Spleen (tissue), 11 donors: ENCODE measurements around the gene EMILIN1. TPM values are rescaled to one million over a fixed set of nuclear protein-coding genes. Genes with fewer than 3 reads are reported as not detected.
A peak's percentile ranks its signal among the peaks of the same experiment; 100 is the strongest.

ENCODE experiments used
- DNase-seq: peaks from one replicate; pipeline ENCODE4 v3.0.0-alpha.2; 2020
- H3K27ac ChIP-seq, 8 donors: fragments of 200-600 bp; sonication (generic) in 7 of 8; 1 replicate in 4 of 8; 2 replicates in 4 of 8; pipeline versions ENCODE4 v1.5.0 to v1.8.0; 2016 to 2021; ENCODE audit warnings: inconsistent platforms in 4 of 8, mild to moderate bottlenecking in 4 of 8, moderate library complexity in 1 of 8
- H3K27me3 ChIP-seq, 7 donors: fragments of 200-600 bp; sonication (generic) in 6 of 7; replicated peaks in 1 of 7; 1 replicate in 4 of 7; 2 replicates in 3 of 7; pipeline versions ENCODE4 v1.5.0 to v1.8.0; 2016 to 2021; ENCODE audit warnings: inconsistent platforms in 3 of 7, mild to moderate bottlenecking in 1 of 7
- H3K36me3 ChIP-seq, 6 donors: fragments of 200-600 bp; sonication (generic) in 5 of 6; 1 replicate in 4 of 6; 2 replicates in 2 of 6; pipeline versions ENCODE4 v1.5.0 to v1.8.0; 2016 to 2021; ENCODE audit warnings: inconsistent platforms in 2 of 6
- H3K4me1 ChIP-seq, 6 donors: fragments of 200-600 bp; sonication (generic) in 5 of 6; 1 replicate in 3 of 6; 2 replicates in 3 of 6; pipeline versions ENCODE4 v1.5.0 to v1.8.0; 2016 to 2021; ENCODE audit warnings: inconsistent platforms in 3 of 6
- H3K4me3 ChIP-seq, 8 donors: fragments of 200-600 bp; sonication (generic) in 7 of 8; 1 replicate in 4 of 8; 2 replicates in 4 of 8; pipeline versions ENCODE4 v1.5.0 to v1.8.0; 2016 to 2021; ENCODE audit warnings: inconsistent platforms in 4 of 8, mild to moderate bottlenecking in 4 of 8, moderate library complexity in 2 of 8
- H3K9me3 ChIP-seq, 8 donors: fragments of 200-600 bp; sonication (generic) in 7 of 8; 1 replicate in 4 of 8; 2 replicates in 4 of 8; pipeline versions ENCODE4 v1.5.0 to v1.8.0; 2016 to 2021; ENCODE audit warnings: inconsistent platforms in 4 of 8
- POLR2A ChIP-seq, 3 donors: fragments of 450-650 bp; IDR thresholded peaks; one replicate each; pipeline ENCODE4 v1.5.1; 2017; ENCODE audit warnings: antibody characterized with exemption in 3 of 3, mild to moderate bottlenecking in 1 of 3
- POLR2AphosphoS5 ChIP-seq, 3 donors: sonication (generic); formaldehyde crosslinking; IDR thresholded peaks; one replicate each; pipeline ENCODE4 v1.5.1; 2017; ENCODE audit warnings: antibody characterized with exemption in 3 of 3
- WGBS, 5 donors: extraction: QIAGEN DNeasy Blood & Tissue Kit in 3 of 5; methylation state at CpG; one replicate each; pipeline versions ENCODE4 v1.1.5 to v1.1.7; 2013 to 2018; 5-methylcytosine and 5-hydroxymethylcytosine counted together
- intact Hi-C: fragments of 100-400 bp; cut with DNase I; formaldehyde crosslinking; loops from one replicate; pipeline ENCODE4 v1.15.0; 2023; ENCODE audit warnings: low total_unique reads
- polyA plus RNA-seq, 3 donors: library from polyadenylated mRNA; stranded (reverse); fragments of 200-250 nt; gene quantifications; one replicate each; pipeline ENCODE4 v1.2.1, GENCODE V29; 2013
- total RNA-seq, 7 donors: library from RNA; depleted of rRNA in 3 of 7; stranded (reverse); fragments of >200 nt in 3 of 7; fragmentation: NEBNext Ultra II Directional in 4 of 7; extraction: Animal tissue kit (Norgen Biotek cat#: 25700) in 4 of 7; gene quantifications; one replicate each; pipeline versions ENCODE4 v1.1.0 to v1.2.1, GENCODE V29; 2016 to 2021
- TF ChIP-seq, protein P1 (sequence below), 11 experiments: fragments of 200-600 bp in 7 of 11; fragments of 450-650 bp in 4 of 11; sonication (generic) in 4 of 11; IDR thresholded peaks in 8 of 11; conservative IDR thresholded peaks in 3 of 11; 1 replicate in 7 of 11; 2 replicates in 4 of 11; pipeline versions ENCODE4 v1.4.0 to v1.8.0; 2016 to 2021; ENCODE audit warnings: antibody characterized with exemption in 11 of 11, inconsistent platforms in 4 of 11, mild to moderate bottlenecking in 1 of 11
- donor health status: healthy with polysubstance abuse.
- donor health status: DM: no; HTN: no; CAD: no; lungs with moderate emphysema.
- donor health status: DM: no; HTN: no; CAD: no.
- donor health status: Bipolar disorder and iron deficiency.
- donor health status: healthy.
- donor health status: DM: no; HTN: no; CAD: no.
- donor health status: DM: yes; HTN: yes; CAD: no.

EMILIN1 gene
- total and polyA plus RNA-seq, 10 donors: 18.3 to 152 (median 105) TPM

DNA sequence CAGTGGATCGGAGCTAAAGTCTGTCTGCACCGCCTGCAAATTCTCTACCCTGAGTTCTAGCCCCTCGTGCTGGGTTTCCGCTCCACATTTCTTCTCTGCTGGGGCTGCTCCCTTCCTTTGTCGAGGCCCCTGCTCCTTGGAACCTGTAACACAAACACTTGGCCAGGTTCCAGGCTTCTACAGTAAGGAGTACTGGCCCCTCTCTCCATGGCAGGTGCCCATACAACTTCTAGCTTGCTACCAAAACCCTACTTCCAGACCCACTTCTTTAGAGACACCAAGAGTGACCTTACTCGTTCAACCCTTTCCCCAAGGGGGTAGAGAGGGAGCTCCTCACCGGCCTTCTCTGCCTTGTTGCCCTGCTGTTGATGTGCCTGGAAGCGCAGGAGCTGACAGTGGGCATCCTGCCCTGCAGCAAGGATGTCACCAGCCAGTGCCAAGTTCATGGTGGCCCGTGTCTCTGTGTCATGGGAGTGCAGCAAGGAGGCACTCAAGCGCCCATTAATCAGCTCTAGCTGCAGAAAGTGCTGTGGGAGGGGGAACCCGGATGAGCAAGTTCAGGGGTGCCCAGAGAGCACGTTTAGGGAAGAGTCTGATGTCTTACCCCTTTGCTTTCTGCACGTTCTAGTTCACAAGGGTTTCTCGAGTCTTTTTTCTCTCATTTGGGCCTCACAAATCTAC is 54.9 kb downstream of the EMILIN1 start:
- WGBS, 5 donors: 48 to 53% (median 51%) methylated on average over 13 to 14 of the region's 14 CpGs
- DNase-seq: no peak
- peak overlapping the region in 6 of 8 donors; percentile 88 to 96 (median 92) for H3K27ac ChIP-seq
- no peaks in the 10 kb centered on the region for H3K9me3 ChIP-seq
- H3K36me3 ChIP-seq: peaks cover 0 to 46% (median 31%) of the 10 kb centered on the region in 6 donors
- peaks cover 9 to 35% (median 23%) of the 10 kb centered on the region in 6 donors for H3K4me1 ChIP-seq
- H3K27me3 ChIP-seq: no peaks in the 10 kb centered on the region
- peak overlapping the region; percentile 84 to 99 (median 92) for H3K4me3 ChIP-seq
- intact Hi-C loops: no loop called here
- TF ChIP-seq, protein P1, sequence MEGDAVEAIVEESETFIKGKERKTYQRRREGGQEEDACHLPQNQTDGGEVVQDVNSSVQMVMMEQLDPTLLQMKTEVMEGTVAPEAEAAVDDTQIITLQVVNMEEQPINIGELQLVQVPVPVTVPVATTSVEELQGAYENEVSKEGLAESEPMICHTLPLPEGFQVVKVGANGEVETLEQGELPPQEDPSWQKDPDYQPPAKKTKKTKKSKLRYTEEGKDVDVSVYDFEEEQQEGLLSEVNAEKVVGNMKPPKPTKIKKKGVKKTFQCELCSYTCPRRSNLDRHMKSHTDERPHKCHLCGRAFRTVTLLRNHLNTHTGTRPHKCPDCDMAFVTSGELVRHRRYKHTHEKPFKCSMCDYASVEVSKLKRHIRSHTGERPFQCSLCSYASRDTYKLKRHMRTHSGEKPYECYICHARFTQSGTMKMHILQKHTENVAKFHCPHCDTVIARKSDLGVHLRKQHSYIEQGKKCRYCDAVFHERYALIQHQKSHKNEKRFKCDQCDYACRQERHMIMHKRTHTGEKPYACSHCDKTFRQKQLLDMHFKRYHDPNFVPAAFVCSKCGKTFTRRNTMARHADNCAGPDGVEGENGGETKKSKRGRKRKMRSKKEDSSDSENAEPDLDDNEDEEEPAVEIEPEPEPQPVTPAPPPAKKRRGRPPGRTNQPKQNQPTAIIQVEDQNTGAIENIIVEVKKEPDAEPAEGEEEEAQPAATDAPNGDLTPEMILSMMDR (IDR thresholded peaks at IDR 0.05 in 8 of 11, conservative IDR thresholded peaks at IDR 0.05 in 3 of 11): no peak
- no peak for TF ChIP-seq POLR2A (IDR thresholded peaks at IDR 0.05)
- TF ChIP-seq POLR2AphosphoS5 (IDR thresholded peaks at IDR 0.05): no peak

DNA sequence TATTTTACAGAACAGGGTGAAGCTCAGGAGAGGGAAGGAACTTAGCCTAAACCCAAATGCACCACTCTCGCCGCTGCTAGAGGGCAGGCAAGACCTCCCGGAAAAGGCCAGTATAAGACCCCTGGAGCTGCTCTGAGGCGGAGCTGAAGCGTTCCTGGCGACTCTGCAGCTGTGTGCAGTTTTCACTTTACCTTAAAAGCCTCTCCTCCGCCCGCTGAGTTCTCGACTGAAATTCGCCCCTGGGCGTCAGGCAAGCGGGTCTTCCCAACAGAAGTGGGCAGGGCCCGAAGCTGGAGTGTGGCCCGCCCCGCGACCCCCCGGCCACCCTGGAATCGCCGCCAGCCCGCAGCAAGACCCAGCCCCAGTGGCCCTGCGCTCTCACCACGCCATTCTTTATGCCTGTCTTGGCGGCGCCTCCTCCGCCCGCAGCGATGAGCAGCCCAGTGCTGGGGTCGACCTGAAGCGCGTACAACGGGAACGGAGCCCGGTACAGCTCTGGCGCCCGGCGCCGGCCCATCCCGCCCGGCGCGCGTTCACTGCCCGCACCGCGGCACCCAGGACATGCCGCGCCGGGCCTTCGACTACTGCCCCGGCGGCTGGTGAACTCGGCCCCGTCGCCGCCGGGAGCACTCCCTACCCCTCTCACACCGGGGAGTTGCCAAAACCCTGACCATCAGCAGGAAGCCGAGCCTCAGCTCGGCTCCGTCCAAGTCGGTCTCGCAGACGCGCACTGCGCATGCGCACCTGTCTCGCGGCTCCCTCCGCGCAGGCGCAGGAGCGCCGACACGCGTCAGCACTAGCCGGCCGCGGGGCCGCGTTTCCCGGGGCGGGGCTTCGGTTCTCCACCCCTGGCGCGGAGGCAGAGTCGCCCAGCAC is 55.7 kb downstream of the EMILIN1 start, which contains the start of gene PREB:
TSS of gene PREB (minus strand) at position 732 of the 876 bp plus-strand sequence. CDS start at position 517, 215 bp downstream.
- peak within 1 kb of the TSS; percentile 84 to 99 (median 92) for H3K4me3 ChIP-seq
- DNase-seq: peak; percentile 99
- peak within 1 kb of the TSS; percentile 87 to 96 (median 90) for H3K27ac ChIP-seq
- no peaks in the 10 kb centered on the region for H3K27me3 ChIP-seq
- TF ChIP-seq, protein P1 (IDR thresholded peaks at IDR 0.05 in 8 of 11, conservative IDR thresholded peaks at IDR 0.05 in 3 of 11): peak in 3 of 11 experiments; percentile 12 to 33 (median 27)
- TF ChIP-seq POLR2AphosphoS5 (IDR thresholded peaks at IDR 0.05) (peak; percentile 98), POLR2A (IDR thresholded peaks at IDR 0.05) (peak in 2 of 3 donors; percentile 41 to 73)
- peaks cover 0 to 42% (median 31%) of the 10 kb centered on the region in 6 donors for H3K36me3 ChIP-seq
- intact Hi-C loops: no loop called here
- no peaks in the 10 kb centered on the region for H3K9me3 ChIP-seq
- H3K4me1 ChIP-seq: peaks cover 9 to 35% (median 23%) of the 10 kb centered on the region in 6 donors
- 0 to 1% (median 1%) methylated on average over 37 to 86 of the region's 86 CpGs for WGBS, 5 donors

DNA sequence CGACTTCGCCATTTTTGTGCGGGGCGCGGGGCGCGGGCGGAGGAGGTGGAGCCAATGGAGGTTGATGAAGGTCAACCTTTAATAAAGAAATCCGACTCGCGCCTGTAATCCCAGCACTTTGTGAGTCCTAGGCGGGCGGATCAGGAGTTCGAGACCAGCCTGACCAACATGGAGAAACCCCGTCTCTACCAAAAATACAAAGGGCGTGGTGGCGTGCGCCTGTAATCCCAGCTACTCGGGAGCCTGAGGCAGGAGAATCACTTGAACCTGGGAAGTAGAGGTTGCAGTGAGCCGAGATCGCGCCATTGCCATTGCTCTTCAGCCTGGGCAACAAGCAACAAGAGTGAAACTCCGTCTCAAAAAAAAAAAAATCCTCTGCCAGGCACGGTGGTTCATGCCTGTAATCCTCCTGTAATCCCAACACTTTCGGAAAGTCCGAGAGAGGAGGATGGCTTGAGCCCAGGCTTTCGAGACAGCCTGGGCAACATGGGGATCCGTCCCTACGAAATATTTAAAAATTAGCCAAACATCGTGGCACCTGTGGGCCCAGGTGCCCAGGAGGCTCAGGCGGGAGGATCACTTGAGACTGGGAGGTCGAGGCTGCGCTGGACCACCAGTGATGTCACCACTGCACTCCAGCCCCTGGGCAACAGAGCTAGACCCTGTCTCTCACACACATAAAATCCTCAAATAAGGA is 56.5 kb downstream of the EMILIN1 start:
- H3K36me3 ChIP-seq: peaks cover 0 to 34% (median 26%) of the 10 kb centered on the region in 6 donors
- intact Hi-C loops: no loop called here
- no peak for TF ChIP-seq POLR2A (IDR thresholded peaks at IDR 0.05)
- TF ChIP-seq, protein P1 (IDR thresholded peaks at IDR 0.05 in 8 of 11, conservative IDR thresholded peaks at IDR 0.05 in 3 of 11): peak in 1 of 11 experiments; percentile 1
- DNase-seq: no peak
- H3K27me3 ChIP-seq: no peaks in the 10 kb centered on the region
- H3K4me1 ChIP-seq: peaks cover 9 to 35% (median 23%) of the 10 kb centered on the region in 6 donors
- 54 to 55% (median 55%) methylated on average over 32 to 33 of the region's 33 CpGs for WGBS, 5 donors
- peak overlapping the region in 7 of 8 donors; percentile 84 to 98 (median 92) for H3K4me3 ChIP-seq
- peak overlapping the region in 7 of 8 donors; percentile 88 to 96 (median 90) for H3K27ac ChIP-seq
- H3K9me3 ChIP-seq: no peaks in the 10 kb centered on the region
